ENCODE results near the gene ATP2C2.

ATP2C2 gene

GRCh38 chr16:84350685-84351400 is 17.5 kb upstream of the ATP2C2 start:
- H3K4me3 ChIP-seq (ENCODE audit: low read depth, low read length) = no peak overlapping the region
- DNase-seq (ENCODE audit: low read depth) = no peak

GRCh38 chr16:84351630-84352029 is 16.7 kb upstream of the ATP2C2 start:
- no peak for TF ChIP-seq CTCF (conservative IDR thresholded peaks at IDR 0.05; ENCODE audit: low read depth, low read length)
- H3K4me3 ChIP-seq (ENCODE audit: low read depth, low read length) = no peak overlapping the region
- DNase-seq (ENCODE audit: low read depth) = no peak

More at GRCh38 chr16:84350685-84351400, 17.5 kb upstream of the ATP2C2 start:
- TF ChIP-seq CTCF (conservative IDR thresholded peaks at IDR 0.05; ENCODE audit: low read depth, low read length) = no peak

- H3K4me3 ChIP-seq (ENCODE audit: low read depth, low read length) = no peak overlapping the region
- TF ChIP-seq CTCF (conservative IDR thresholded peaks at IDR 0.05; ENCODE audit: low read depth, low read length) = no peak
- no peak for DNase-seq (ENCODE audit: low read depth)
These were observed 14.0 kb upstream of the ATP2C2 start for GRCh38 chr16:84354306-84354705.

GRCh38 chr16:84355149-84355548 is 13.2 kb upstream of the ATP2C2 start:
- no peak overlapping the region for H3K4me3 ChIP-seq (ENCODE audit: low read depth, low read length)
- DNase-seq (ENCODE audit: low read depth) = no peak
- no peak for TF ChIP-seq CTCF (conservative IDR thresholded peaks at IDR 0.05; ENCODE audit: low read depth, low read length)

- DNase-seq (ENCODE audit: low read depth) = no peak
- no peak overlapping the region for H3K4me3 ChIP-seq (ENCODE audit: low read depth, low read length)
- no peak for TF ChIP-seq CTCF (conservative IDR thresholded peaks at IDR 0.05; ENCODE audit: low read depth, low read length)
These were observed 12.2 kb upstream of the ATP2C2 start for GRCh38 chr16:84356176-84356575.

- no peak for TF ChIP-seq CTCF (conservative IDR thresholded peaks at IDR 0.05; ENCODE audit: low read depth, low read length)
- H3K4me3 ChIP-seq (ENCODE audit: low read depth, low read length) = no peak overlapping the region
- DNase-seq (ENCODE audit: low read depth) = no peak
These were observed 11.7 kb upstream of the ATP2C2 start for GRCh38 chr16:84356591-84357116.

- no peak for TF ChIP-seq CTCF (conservative IDR thresholded peaks at IDR 0.05; ENCODE audit: low read depth, low read length)
- peak; percentile 50 for DNase-seq (ENCODE audit: low read depth)
- no peak overlapping the region for H3K4me3 ChIP-seq (ENCODE audit: low read depth, low read length)
These were observed 11.1 kb upstream of the ATP2C2 start for GRCh38 chr16:84357191-84357651.
